GM12873 (cell line): ENCODE measurements around the gene MED13.

Experiments used
- CTCF ChIP-seq: IDR thresholded peaks from 2 replicates; pipeline ENCODE4 v1.5.1; 2012; ENCODE audit warnings: low read depth, mild to moderate bottlenecking, moderate library complexity, low read length, control low read depth; ENCODE audit not compliant: insufficient read depth; ENCODE audit errors: missing control alignments

The MED13 gene

GRCh38 chr17:61903251-61903650 is 161.8 kb downstream of the MED13 start:
- TF ChIP-seq CTCF = no peak

GRCh38 chr17:61897548-61898180 is 167.4 kb downstream of the MED13 start:
- TF ChIP-seq CTCF = no peak

GRCh38 chr17:61895391-61895790 is 169.7 kb downstream of the MED13 start:
- TF ChIP-seq CTCF = no peak
